SK-N-SH (cell line): ENCODE measurements around the gene PPP1R14C. TPM values are rescaled to one million over a fixed set of nuclear protein-coding genes. Genes with fewer than 3 reads are reported as not detected.

Source experiments
- CTCF ChIA-PET: fragments of 300-600, 350-600 bp; formaldehyde crosslinking; extraction: SDS; loops from one replicate; lab custom pipeline; 2021; lab: Yijun Ruan, JAX
- POLR2A ChIA-PET: fragments of 350-600 bp; sonication (Branson Sonifier 250); formaldehyde crosslinking; extraction: SDS; loops from one replicate; lab custom pipeline; 2020; ENCODE audit warnings: antibody characterized with exemption, inconsistent platforms; lab: Yijun Ruan, JAX
- DNase-seq: peaks from one replicate; pipeline ENCODE4 v3.0.0; 2012
- H2AFZ ChIP-seq: fragments of 200-600 bp; sonication (generic); 2 replicates; pipeline ENCODE4 v1.8.1; 2016; ENCODE audit warnings: antibody characterized with exemption, mild to moderate bottlenecking, low read depth
- H3F3A ChIP-seq: fragments of 200-600 bp; sonication (generic); replicated peaks from 2 replicates; pipeline ENCODE3; 2016; ENCODE audit warnings: antibody characterized with exemption, mild to moderate bottlenecking; ENCODE audit not compliant: insufficient read depth
- H3K27ac ChIP-seq, 2 experiments: fragments of 200-500 bp in 1 of 2; fragments of 200-600 bp in 1 of 2; sonication (Bioruptor generic) in 1 of 2; sonication (generic), shearing (Covaris generic) in 1 of 2; 2 replicates each; pipeline versions ENCODE4 v1.5.1 to v1.6.1; 2014 to 2016; ENCODE audit warnings: low read depth in 2 of 2, inconsistent platforms in 1 of 2, low read length in 1 of 2, mild to moderate bottlenecking in 1 of 2, mixed read lengths in 1 of 2
- H3K27me3 ChIP-seq: fragments of 200-600 bp; sonication (generic), shearing (Covaris generic); 2 replicates; pipeline ENCODE4 v1.6.1; 2016; ENCODE audit warnings: mixed run types; ENCODE audit not compliant: insufficient read depth
- H3K36me3 ChIP-seq, 2 experiments: fragments of 200-500 bp in 1 of 2; fragments of 200-600 bp in 1 of 2; sonication (Bioruptor generic) in 1 of 2; sonication (generic) in 1 of 2; replicated peaks in 1 of 2; 2 replicates each; pipeline versions ENCODE3 to v1.5.1; 2014 to 2016; ENCODE audit warnings: low read length in 1 of 2, mild to moderate bottlenecking in 1 of 2; ENCODE audit not compliant: insufficient read depth in 2 of 2, control insufficient read depth in 1 of 2
- H3K4me1 ChIP-seq, 2 experiments: fragments of 200-500 bp in 1 of 2; fragments of 200-600 bp in 1 of 2; sonication (Bioruptor generic) in 1 of 2; sonication (generic), shearing (Covaris generic) in 1 of 2; 2 replicates each; pipeline versions ENCODE4 v1.5.1 to v1.6.1; 2014 to 2016; ENCODE audit warnings: low read depth in 1 of 2, low read length in 1 of 2, mixed run types in 1 of 2; ENCODE audit not compliant: insufficient read depth in 2 of 2, control insufficient read depth in 1 of 2
- H3K4me2 ChIP-seq: fragments of 200-600 bp; sonication (generic), shearing (Covaris generic); 2 replicates; pipeline ENCODE4 v1.6.1; 2017; ENCODE audit warnings: mixed run types
- H3K4me3 ChIP-seq, 2 experiments: fragments of 200-500 bp in 1 of 2; fragments of 200-600 bp in 1 of 2; sonication (Bioruptor generic) in 1 of 2; sonication (generic), shearing (Covaris generic) in 1 of 2; 2 replicates each; pipeline versions ENCODE4 v1.5.1 to v1.8.1; 2014 to 2016; ENCODE audit warnings: low read depth in 2 of 2, inconsistent platforms in 1 of 2, low read length in 1 of 2, mild to moderate bottlenecking in 1 of 2, mixed read lengths in 1 of 2, moderate library complexity in 1 of 2
- H3K79me2 ChIP-seq: fragments of 200-600 bp; sonication (generic); 2 replicates; pipeline ENCODE4 v1.8.1; 2017; ENCODE audit warnings: mild to moderate bottlenecking; ENCODE audit not compliant: insufficient read depth
- H3K9ac ChIP-seq: fragments of 200-600 bp; sonication (generic); 2 replicates; pipeline ENCODE4 v1.6.1; 2017; ENCODE audit warnings: mixed run types
- H3K9me2 ChIP-seq: fragments of 200-600 bp; sonication (generic); 2 replicates; pipeline ENCODE4 v1.6.1; 2017; ENCODE audit warnings: mixed run types
- H3K9me3 ChIP-seq: fragments of 200-600 bp; sonication (generic); 2 replicates; pipeline ENCODE4 v1.6.1; 2017; ENCODE audit warnings: mixed run types, mild to moderate bottlenecking, moderate library complexity
- H4K20me1 ChIP-seq: fragments of 200-600 bp; sonication (generic); 2 replicates; pipeline ENCODE4 v1.6.1; 2017; ENCODE audit warnings: mild to moderate bottlenecking, mixed run types; ENCODE audit not compliant: insufficient read depth
- CHD2 ChIP-seq: fragments of 150-350 bp; IDR thresholded peaks from 2 replicates; pipeline ENCODE4 v1.6.1; 2018; ENCODE audit warnings: low read length; ENCODE audit not compliant: partially characterized antibody
- ELF1 ChIP-seq: IDR thresholded peaks from 2 replicates; pipeline ENCODE4 v1.4.0; 2012
- EZH2phosphoT487 ChIP-seq: fragments of 200-600 bp; sonication (generic); IDR thresholded peaks from 2 replicates; pipeline ENCODE4 v1.6.1; 2017; ENCODE audit warnings: low read depth, mixed run types, mild to moderate bottlenecking, antibody characterized with exemption, moderate library complexity, borderline replicate concordance
- FOXJ3 ChIP-seq: sonication (generic); formaldehyde crosslinking; IDR thresholded peaks from 2 replicates; pipeline ENCODE4 v1.5.1; 2020; ENCODE audit warnings: mild to moderate bottlenecking, missing genetic modification reagents
- FOXM1 ChIP-seq: IDR thresholded peaks from 2 replicates; pipeline ENCODE4 v1.4.0; 2012; ENCODE audit warnings: low read depth, mild to moderate bottlenecking
- GATA2 ChIP-seq: sonication (generic); formaldehyde crosslinking; IDR thresholded peaks from 2 replicates; pipeline ENCODE4 v1.5.0; 2020; ENCODE audit warnings: mild to moderate bottlenecking, missing genetic modification reagents
- MAX ChIP-seq: IDR thresholded peaks from 2 replicates; pipeline ENCODE4 v1.4.0; 2012; ENCODE audit warnings: low read depth
- MEF2A ChIP-seq: IDR thresholded peaks from 2 replicates; pipeline ENCODE4 v1.4.0; 2012; ENCODE audit warnings: low read depth, borderline replicate concordance
- NFIC ChIP-seq: IDR thresholded peaks from 2 replicates; pipeline ENCODE4 v1.4.0; 2012; ENCODE audit warnings: borderline replicate concordance
- POLR2AphosphoS5 ChIP-seq: IDR thresholded peaks from 2 replicates; pipeline ENCODE4 v1.6.1; 2012; ENCODE audit warnings: low read depth, low read length
- RCOR1 ChIP-seq: fragments of 150-350 bp; IDR thresholded peaks from 2 replicates; pipeline ENCODE4 v1.6.1; 2017; ENCODE audit warnings: antibody characterized with exemption, low read length
- REST ChIP-seq: IDR thresholded peaks from 2 replicates; pipeline ENCODE4 v1.6.1; 2012; ENCODE audit warnings: mild to moderate bottlenecking, low read depth, low read length, moderate library complexity
- RFX5 ChIP-seq: IDR thresholded peaks from 2 replicates; pipeline ENCODE4 v1.6.1; 2012; ENCODE audit warnings: mild to moderate bottlenecking, improper control_type of control experiment, low read length
- RXRA ChIP-seq: IDR thresholded peaks from 2 replicates; pipeline ENCODE4 v1.4.0; 2012; ENCODE audit warnings: low read depth, mild to moderate bottlenecking, borderline replicate concordance
- TAF1 ChIP-seq: IDR thresholded peaks from 2 replicates; pipeline ENCODE4 v1.6.1; 2012; ENCODE audit warnings: low read depth, mild to moderate bottlenecking, low read length, moderate library complexity, borderline replicate concordance
- TEAD4 ChIP-seq: IDR thresholded peaks from 2 replicates; pipeline ENCODE4 v1.4.0; 2012; ENCODE audit warnings: mild to moderate bottlenecking, borderline replicate concordance; ENCODE audit not compliant: insufficient read depth
- USF2 ChIP-seq: fragments of 150-350 bp; IDR thresholded peaks from 2 replicates; pipeline ENCODE4 v1.6.1; 2017; ENCODE audit warnings: antibody characterized with exemption, low read length, low read depth, borderline replicate concordance
- ZBTB33 ChIP-seq: IDR thresholded peaks from 2 replicates; pipeline ENCODE4 v1.4.0; 2012; ENCODE audit warnings: low read depth, borderline replicate concordance
- WGBS: methylation state at CpG from one replicate; pipeline ENCODE4 v1.1.6; 2017; ENCODE audit warnings: low lambda C conversion rate; 5-methylcytosine and 5-hydroxymethylcytosine counted together
- polyA plus RNA-seq, 3 experiments: library from polyadenylated mRNA; depleted of rRNA; stranded (reverse); fragments of >200 nt; gene quantifications; 2 replicates each; pipeline ENCODE4 v1.2.3, GENCODE V29; 2012
- TF ChIP-seq, protein P1 (sequence below): fragments of 150-350 bp; IDR thresholded peaks from 2 replicates; pipeline ENCODE4 v1.6.1; 2016; ENCODE audit warnings: mild to moderate bottlenecking, low read depth, low read length
- TF ChIP-seq, protein P2 (sequence below): IDR thresholded peaks from 2 replicates; pipeline ENCODE4; 2012

PPP1R14C gene
- polyA plus RNA-seq, 1 of the 3 experiments (the other 2 are of a cell fraction): not detected

GRCh38 chr6:150270330-150271052 lies 127.6 kb downstream of the PPP1R14C start:
- TF ChIP-seq POLR2AphosphoS5 (no peak), GATA2 (no peak), RCOR1 (no peak), REST (no peak), FOXM1 (no peak), MAX (no peak), TAF1 (no peak), ZBTB33 (no peak), RFX5 (no peak), MEF2A (no peak), FOXJ3 (no peak), NFIC (no peak), TEAD4 (no peak), EZH2phosphoT487 (no peak), CHD2 (no peak), RXRA (no peak), ELF1 (no peak), USF2 (no peak)
- TF ChIP-seq, protein P1, sequence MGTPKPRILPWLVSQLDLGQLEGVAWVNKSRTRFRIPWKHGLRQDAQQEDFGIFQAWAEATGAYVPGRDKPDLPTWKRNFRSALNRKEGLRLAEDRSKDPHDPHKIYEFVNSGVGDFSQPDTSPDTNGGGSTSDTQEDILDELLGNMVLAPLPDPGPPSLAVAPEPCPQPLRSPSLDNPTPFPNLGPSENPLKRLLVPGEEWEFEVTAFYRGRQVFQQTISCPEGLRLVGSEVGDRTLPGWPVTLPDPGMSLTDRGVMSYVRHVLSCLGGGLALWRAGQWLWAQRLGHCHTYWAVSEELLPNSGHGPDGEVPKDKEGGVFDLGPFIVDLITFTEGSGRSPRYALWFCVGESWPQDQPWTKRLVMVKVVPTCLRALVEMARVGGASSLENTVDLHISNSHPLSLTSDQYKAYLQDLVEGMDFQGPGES: no peak
- TF ChIP-seq, protein P2, sequence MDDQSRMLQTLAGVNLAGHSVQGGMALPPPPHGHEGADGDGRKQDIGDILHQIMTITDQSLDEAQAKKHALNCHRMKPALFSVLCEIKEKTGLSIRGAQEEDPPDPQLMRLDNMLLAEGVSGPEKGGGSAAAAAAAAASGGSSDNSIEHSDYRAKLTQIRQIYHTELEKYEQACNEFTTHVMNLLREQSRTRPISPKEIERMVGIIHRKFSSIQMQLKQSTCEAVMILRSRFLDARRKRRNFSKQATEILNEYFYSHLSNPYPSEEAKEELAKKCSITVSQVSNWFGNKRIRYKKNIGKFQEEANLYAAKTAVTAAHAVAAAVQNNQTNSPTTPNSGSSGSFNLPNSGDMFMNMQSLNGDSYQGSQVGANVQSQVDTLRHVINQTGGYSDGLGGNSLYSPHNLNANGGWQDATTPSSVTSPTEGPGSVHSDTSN: no peak
- H3K9ac ChIP-seq: no peak overlapping the region
- 14% methylated on average over 9 of the region's 9 CpGs for WGBS
- H3K4me2 ChIP-seq: no peak overlapping the region
- H3F3A ChIP-seq: peaks cover 11% of the 10 kb centered on the region
- H3K27ac ChIP-seq: no peak overlapping the region
- DNase-seq: no peak
- no peak overlapping the region for H2AFZ ChIP-seq
- no peak overlapping the region for H3K4me3 ChIP-seq
- ChIA-PET CTCF (no interaction called here), POLR2A (no interaction called here)
- no peaks in the 10 kb centered on the region for H3K79me2 ChIP-seq
- no peaks in the 10 kb centered on the region for H3K4me1 ChIP-seq
- H3K9me3 ChIP-seq: no peaks in the 10 kb centered on the region
- no peaks in the 10 kb centered on the region for H3K27me3 ChIP-seq
- H3K36me3 ChIP-seq: no peaks in the 10 kb centered on the region
- no peaks in the 10 kb centered on the region for H4K20me1 ChIP-seq
- H3K9me2 ChIP-seq: no peaks in the 10 kb centered on the region
